Measurements from ENCODE around the gene FOXR2. TPM values are rescaled to one million over a fixed set of nuclear protein-coding genes. Genes with fewer than 3 reads are reported as not detected.

Gene FOXR2
- total and polyA plus RNA-seq, 12 donors: not detected

- no peak overlapping the region for H3K27ac ChIP-seq
- H3K4me1 ChIP-seq: no peaks in the 10 kb centered on the region
- no peak overlapping the region for H3K4me3 ChIP-seq
- peaks cover 0 to 17% (median 0%) of the 10 kb centered on the region in 7 donors for H3K27me3 ChIP-seq
- intact Hi-C loops (cut with DNase I): no loop called here
- no peaks in the 10 kb centered on the region for H3K36me3 ChIP-seq
- DNase-seq (no peak), ATAC-seq (no peak)
- WGBS, 2 donors: 33% methylated on average over 2 of the region's 2 CpGs
- TF ChIP-seq CTCF (IDR thresholded peaks at IDR 0.05): no peak
- peaks cover 0 to 5% (median 0%) of the 10 kb centered on the region in 11 donors for H3K9me3 ChIP-seq
Observed at GRCh38 chrX:55659931-55660330, 36.7 kb downstream of the FOXR2 start.

DNA sequence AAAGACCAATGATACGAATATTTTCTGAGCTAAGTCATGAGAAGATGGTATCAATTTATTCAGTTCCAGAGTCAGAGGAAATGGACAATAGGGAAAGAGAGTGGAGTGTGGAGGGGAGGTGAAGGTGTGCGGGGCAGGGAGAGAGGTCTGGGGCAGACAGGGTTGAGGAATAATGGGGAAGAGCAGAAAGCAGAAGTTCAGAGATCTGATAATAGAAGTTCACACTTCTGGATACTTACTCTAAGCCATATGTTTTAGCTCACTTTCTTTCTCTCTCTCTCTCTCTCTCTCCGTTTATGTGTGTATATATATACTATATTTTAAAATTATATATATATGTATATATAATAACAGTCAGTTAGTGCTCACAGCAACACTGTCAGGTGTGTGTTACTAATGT lies 40.4 kb downstream of the FOXR2 start:
- DNase-seq: no peak
- Histone ChIP-seq H3K4me1 (no peaks in the 10 kb centered on the region), H3K4me3 (no peak overlapping the region), H3K27me3 (no peaks in the 10 kb centered on the region), H3K27ac (no peak overlapping the region), H3K9me3 (peaks cover 0 to 37% (median 0%) of the 10 kb centered on the region in 11 donors), H3K36me3 (no peaks in the 10 kb centered on the region)
- TF ChIP-seq CTCF (IDR thresholded peaks at IDR 0.05): no peak
- no peak for ATAC-seq
- WGBS, 2 donors: 65 to 83% methylated on average over 2 to 3 of the region's 3 CpGs
- intact Hi-C loops (cut with DNase I): no loop called here

DNA sequence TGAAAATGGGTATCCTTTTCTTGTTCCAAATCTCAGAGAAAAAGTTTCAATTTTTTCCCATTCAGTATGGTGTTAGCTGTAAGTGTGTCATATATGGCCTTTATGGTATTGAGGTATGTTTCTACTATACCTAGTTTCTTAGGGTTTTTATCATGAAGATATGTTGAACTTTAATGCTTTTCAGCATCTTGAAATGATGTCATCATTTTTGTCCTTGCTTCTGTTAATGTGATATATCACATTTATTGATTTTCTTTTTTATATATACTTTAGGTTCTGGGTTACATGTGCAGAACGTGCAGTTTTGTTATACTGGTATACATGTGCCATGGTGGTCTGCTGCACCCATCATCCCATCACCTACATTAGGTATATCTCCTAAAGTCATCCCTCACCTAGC lies 44.9 kb downstream of the FOXR2 start:
- no peak for TF ChIP-seq CTCF (IDR thresholded peaks at IDR 0.05)
- peaks cover 0 to 49% (median 0%) of the 10 kb centered on the region in 11 donors for H3K9me3 ChIP-seq
- no peaks in the 10 kb centered on the region for H3K27me3 ChIP-seq
- H3K4me3 ChIP-seq: no peak overlapping the region
- intact Hi-C loops (cut with DNase I): no loop called here
- H3K4me1 ChIP-seq: no peaks in the 10 kb centered on the region
- no peak overlapping the region for H3K27ac ChIP-seq
- no peaks in the 10 kb centered on the region for H3K36me3 ChIP-seq
- 63 to 64% methylated on average over 1 of the region's 1 CpG for WGBS, 2 donors
- ATAC-seq (no peak), DNase-seq (no peak)

Other genes with a start within 250 kb of the FOXR2 start
- 10 to 100 TPM in 8 of 10 donors, 1 to 10 TPM in 2; 9.2 to 15.0 (median 11.8) TPM for gene MAGEH1, start 171.3 kb upstream of the FOXR2 start, total RNA-seq
- 10 to 100 TPM in 1 of 2 donors, 1 to 10 TPM in 1; 6.5 to 28.4 TPM for gene MAGEH1, start 171.3 kb upstream of the FOXR2 start, polyA plus RNA-seq
- gene USP51, start 133.6 kb upstream of the FOXR2 start, total RNA-seq: 1 to 10 TPM; 1.5 to 4.9 (median 2.3) TPM
- gene USP51, start 133.6 kb upstream of the FOXR2 start, polyA plus RNA-seq: under 1 TPM; 0.25 to 0.66 TPM
- gene RRAGB, start 94.3 kb downstream of the FOXR2 start, total RNA-seq: 10 to 100 TPM in 9 of 10 donors, 1 to 10 TPM in 1; 9.2 to 13.3 (median 10.8) TPM
- gene RRAGB, start 94.3 kb downstream of the FOXR2 start, polyA plus RNA-seq: 10 to 100 TPM; 11.9 to 17.1 TPM